IPS-18c (cell line): ENCODE measurements around the gene SMARCC1.

Source experiments
- H3K4me3 ChIP-seq: 2 replicates; pipeline ENCODE4 v1.7.0; 2013; ENCODE audit warnings: low read depth, mild to moderate bottlenecking, low read length, moderate library complexity; ENCODE audit not compliant: insufficient read depth
- H3K9me3 ChIP-seq: one replicate; pipeline ENCODE4 v1.6.1; 2013; ENCODE audit warnings: mild to moderate bottlenecking, low read length, moderate library complexity; ENCODE audit not compliant: control insufficient read depth, insufficient read depth

The SMARCC1 gene

DNA sequence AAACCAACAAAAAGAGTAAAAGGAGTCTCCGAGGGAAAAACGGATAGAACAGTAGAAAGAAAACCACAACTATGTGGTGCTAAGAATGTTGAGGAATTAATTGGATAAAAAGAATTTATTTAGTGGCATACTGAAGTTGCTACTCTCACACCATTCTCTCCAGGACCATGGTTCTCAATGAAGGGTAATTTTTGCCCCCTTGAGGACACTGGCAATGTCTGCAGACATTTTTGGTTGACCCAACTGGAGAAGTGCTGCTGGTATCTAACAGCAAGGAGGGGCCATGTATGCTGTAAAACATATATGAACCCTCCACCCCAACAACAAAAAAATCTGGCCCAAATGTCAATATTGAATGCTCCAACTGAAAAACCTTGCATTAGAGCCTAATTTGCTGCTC lies 117.2 kb downstream of the SMARCC1 start:
- Histone ChIP-seq H3K4me3 (no peak overlapping the region), H3K9me3 (no peaks in the 10 kb centered on the region)

DNA sequence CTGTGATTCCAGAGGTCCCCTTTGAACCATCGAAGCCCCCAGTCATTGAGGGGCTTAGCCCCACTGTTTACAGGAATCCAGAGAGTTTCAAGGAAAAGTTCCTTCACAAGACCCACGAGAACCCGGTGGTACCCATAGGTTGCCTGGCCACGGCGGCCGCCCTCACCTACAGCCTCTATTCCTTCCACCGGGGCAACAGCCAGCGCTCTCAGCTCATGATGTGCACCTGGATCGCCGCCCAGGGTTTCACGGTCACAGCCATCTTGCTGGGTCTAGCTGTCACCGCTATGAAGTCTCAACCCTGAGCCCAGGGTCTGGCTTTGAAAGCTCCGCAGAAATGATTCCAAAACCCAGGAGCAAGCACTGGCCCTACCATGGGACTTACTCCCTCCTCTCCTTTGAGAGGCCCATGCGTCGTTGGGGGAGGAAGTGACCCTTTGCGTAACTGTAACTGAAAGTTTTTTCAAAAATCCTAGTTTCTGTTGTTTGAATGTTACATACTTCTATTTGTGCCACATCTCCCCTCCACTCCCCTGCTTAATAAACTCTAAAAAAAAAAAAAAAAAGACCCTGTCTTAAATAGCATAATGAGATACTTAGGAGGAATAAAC lies 118.0 kb downstream of the SMARCC1 start:
- no peak overlapping the region for H3K4me3 ChIP-seq
- H3K9me3 ChIP-seq: no peaks in the 10 kb centered on the region

DNA sequence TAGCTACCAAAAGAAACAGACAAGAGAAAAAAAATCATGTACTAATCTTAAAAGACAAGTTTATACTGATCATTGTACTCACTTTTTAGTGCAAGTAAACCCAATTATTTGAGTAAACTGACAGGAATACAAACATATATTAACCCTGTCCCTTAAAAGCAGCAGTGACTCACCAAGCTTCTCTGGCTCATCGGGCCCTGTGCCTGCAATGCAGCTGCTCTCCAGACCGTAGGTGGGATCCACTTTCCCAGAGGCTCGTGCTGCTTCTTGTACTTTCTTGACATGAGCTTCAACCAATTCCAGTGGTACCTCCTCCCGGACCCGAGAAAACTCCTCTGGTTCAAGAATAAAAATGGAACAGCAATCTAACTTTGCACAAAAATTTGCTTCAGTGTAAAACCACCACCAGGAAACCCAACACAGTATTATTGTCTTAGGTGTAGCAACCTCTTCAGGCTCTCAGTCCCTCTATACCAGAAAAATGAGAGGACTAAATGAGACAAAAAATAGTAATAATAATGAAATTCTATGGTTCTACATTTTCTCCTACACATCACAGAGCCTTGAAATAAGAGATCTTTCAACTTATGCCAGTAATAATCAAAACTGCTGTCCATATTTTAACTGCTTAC lies 120.5 kb downstream of the SMARCC1 start:
- Histone ChIP-seq H3K4me3 (no peak overlapping the region), H3K9me3 (no peaks in the 10 kb centered on the region)

DNA sequence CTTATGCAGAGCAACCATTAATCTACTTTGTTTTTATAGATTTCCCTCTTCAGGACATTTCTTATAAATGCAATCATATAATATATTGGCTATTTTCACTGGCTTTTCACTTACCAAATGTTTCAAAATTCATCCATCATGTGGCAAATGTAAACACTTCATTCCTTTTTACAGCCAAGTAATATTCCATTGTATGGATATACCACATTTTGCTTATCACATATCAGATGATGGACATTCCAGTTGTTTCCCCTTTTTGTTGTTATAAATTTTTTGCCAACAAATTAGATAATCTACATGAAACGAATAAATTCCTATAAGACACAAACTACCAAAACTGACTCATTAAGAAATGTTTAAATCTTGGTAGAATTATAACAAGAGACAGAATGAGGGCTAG lies 123.2 kb downstream of the SMARCC1 start:
- Histone ChIP-seq H3K9me3 (no peaks in the 10 kb centered on the region), H3K4me3 (no peak overlapping the region)

DNA sequence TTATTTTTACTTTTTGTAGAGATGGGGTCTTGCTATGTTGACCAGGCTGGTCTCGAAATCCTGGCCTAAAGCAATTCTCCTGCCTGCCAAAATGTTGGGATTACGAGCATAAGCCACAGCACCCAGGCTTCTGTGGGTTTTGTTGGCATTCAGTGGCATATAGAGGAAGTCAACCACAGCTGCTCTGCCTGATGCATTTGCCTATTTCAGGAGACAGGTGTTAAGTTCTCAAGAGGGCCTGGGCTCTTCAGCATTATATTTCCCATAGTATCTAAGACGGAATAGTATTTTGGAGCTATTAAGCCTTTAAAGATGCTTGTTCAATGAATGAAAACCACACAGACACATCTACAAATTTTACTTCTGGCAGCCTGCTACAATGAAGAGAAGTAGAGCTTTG lies 129.6 kb downstream of the SMARCC1 start:
- H3K9me3 ChIP-seq: no peaks in the 10 kb centered on the region
- H3K4me3 ChIP-seq: no peak overlapping the region

DNA sequence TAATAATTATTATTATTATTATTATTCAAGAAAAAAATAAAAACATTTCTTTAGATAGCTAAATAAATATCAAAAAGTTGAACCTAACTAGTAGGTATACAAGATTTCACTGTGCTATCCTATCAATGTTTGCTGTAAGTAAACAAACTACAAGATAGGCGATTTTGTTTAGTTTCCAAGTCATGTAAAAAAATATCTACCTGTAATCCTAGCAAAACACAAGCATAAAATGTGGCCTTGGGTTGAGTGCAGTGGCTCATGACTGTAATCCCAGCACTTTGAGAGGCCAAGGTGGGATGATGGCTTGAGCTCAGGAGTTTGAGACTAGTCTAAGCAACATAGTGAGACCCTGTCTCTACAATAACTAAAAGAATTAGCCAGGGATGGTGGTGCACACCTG lies 131.4 kb downstream of the SMARCC1 start:
- H3K4me3 ChIP-seq: no peak overlapping the region
- no peaks in the 10 kb centered on the region for H3K9me3 ChIP-seq

DNA sequence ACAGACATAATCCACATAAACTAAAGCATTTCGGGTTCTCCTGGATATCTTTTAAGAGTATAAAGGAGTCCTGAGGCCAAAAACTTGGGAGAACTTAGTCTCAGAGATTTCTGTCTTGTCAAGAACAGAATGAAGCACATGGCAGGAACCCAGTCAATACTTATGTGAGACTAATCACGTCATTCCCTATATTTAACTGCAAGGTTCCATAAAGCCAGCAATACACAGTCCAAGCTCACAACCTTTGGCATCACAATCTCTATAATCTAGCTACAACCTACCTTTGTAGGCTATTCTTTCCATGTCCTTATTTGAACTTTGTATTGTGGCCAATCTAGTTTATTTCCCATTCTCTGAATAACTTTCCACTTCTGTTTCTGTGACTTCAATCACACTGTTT lies 134.1 kb downstream of the SMARCC1 start:
- Histone ChIP-seq H3K9me3 (no peaks in the 10 kb centered on the region), H3K4me3 (no peak overlapping the region)

DNA sequence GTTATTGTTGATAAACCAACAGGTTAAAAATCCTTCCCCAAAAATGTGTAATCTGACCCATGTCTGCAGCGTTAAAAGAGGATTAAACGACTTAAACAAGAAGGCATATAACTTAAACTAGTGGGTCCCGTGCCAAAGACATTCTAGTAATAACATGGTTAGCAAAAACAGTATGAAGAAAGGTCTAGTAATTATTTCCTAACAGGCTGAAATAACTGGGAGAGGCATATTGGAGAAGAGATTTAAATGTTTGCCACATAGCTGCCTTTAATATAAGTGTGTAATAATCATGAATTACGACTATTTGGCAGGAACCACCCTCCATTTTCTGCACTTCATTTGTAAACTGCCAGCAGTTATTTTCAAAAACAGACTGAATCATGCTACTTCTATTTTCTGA lies 135.3 kb downstream of the SMARCC1 start:
- Histone ChIP-seq H3K9me3 (no peaks in the 10 kb centered on the region), H3K4me3 (no peak overlapping the region)

DNA sequence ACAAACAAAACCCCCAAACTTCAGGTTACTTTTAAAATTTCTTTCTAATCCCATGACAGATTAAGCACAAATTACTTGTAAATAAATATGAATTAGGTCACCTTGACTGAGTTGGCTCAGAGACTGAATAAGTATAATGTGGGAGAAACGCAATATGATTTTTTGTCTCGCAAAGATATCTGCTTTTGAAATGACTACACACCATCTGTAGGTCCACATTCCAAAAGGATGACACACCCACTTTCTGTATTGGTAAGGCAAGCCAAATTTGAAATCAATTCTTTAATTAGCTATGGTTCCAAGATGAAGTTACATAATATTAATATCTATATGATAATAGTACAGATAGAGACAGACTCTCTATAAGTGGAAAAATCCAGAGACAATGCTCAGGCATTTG lies 136.1 kb downstream of the SMARCC1 start:
- H3K9me3 ChIP-seq: no peaks in the 10 kb centered on the region
- H3K4me3 ChIP-seq: no peak overlapping the region

DNA sequence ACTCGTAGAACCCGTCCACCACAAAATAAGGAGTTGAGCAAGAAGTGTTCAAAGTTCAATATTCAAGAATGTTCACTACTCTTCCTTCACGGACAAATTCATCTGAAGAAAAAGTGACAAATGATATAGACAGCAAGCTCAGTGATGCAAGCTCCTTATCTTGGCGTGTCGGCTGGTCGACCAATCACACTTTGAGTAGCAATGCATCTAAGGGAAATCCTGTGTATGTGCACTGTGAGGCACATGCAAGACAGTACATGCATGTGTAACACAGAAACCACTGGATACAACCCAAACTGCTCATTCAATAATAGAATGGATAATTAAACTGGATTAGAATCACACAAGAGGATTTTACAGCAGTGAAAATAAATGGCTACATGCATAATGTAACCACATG lies 138.6 kb downstream of the SMARCC1 start:
- Histone ChIP-seq H3K4me3 (no peak overlapping the region), H3K9me3 (no peaks in the 10 kb centered on the region)

DNA sequence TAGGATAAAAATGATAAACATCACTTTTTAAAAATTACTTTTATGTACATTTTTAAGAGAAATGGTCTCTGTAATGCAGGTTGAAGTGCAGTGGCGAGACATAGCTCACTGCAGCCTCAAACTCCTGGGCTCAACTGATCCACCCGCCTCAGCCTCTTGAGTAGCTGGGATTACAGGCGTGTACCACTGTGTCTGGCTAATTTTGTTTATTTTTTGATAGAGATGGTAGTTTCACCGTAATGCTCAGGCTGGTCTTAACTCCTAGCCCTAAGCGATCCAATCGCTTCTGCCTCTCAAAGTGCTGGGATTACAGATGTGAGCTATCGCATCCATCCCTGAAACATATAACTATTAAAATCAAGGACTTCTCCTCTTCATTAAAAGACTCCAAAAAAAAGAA lies 140.0 kb downstream of the SMARCC1 start:
- H3K4me3 ChIP-seq: no peak overlapping the region

DNA sequence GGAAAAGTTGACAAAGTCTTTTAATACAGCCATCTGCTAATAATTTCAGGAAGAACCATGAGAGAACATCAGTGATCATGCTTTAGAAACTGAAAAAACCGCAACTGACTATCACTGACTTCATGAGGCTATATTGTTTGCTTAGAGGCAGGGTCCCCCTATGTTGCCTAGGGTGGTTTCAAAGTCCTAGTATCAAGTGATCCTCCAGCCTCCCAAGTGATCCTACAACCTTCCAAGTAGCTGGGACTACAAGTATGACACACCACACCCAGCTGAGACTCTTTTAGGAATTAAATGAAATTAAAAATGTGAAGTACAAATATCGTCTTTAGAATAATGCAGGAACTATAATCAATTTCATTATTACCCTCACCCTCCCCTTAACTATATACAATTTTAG lies 144.8 kb downstream of the SMARCC1 start:
- H3K4me3 ChIP-seq: no peak overlapping the region
- H3K9me3 ChIP-seq: no peaks in the 10 kb centered on the region

More for the DNA sequence above, 140.0 kb downstream of the SMARCC1 start:
- H3K9me3 ChIP-seq: no peaks in the 10 kb centered on the region

DNA sequence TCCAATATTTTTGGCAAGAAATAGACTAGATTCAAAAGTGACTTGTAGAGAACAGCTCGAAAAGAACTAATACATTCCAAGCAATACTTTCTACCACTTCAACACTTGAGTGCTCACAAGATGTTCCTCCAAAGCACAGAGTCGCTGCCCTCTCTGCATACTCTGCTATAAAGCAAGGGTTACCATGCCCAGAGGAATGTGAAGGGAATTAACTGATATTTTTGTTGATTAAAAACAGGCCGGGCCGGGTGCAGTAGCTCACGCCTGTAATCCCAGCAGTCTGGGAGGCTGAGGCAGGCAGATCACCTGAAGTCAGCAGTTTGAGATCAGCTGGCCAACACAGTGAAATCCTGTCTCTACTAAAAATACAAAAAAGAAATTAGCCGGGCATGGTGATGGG lies 145.5 kb downstream of the SMARCC1 start:
- H3K4me3 ChIP-seq: no peak overlapping the region
- no peaks in the 10 kb centered on the region for H3K9me3 ChIP-seq

DNA sequence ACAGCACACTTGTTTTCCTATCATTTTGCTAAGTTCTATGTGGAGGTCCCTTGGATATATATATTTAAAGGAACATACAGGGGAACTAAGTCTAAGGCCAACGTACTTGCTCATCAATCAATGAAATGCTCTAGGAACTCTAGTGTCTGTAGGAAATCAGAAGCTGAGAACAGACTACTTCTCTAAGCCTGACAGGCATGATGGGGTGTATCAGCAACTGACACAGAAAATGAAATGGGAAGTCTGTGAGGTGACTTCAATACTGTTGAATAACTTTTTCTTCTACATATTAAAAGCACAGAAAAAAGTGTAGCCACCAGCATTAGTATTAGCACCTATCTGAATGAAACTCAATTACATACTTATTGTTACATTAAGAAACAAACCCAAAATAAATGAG lies 146.2 kb downstream of the SMARCC1 start:
- Histone ChIP-seq H3K9me3 (no peaks in the 10 kb centered on the region), H3K4me3 (no peak overlapping the region)

DNA sequence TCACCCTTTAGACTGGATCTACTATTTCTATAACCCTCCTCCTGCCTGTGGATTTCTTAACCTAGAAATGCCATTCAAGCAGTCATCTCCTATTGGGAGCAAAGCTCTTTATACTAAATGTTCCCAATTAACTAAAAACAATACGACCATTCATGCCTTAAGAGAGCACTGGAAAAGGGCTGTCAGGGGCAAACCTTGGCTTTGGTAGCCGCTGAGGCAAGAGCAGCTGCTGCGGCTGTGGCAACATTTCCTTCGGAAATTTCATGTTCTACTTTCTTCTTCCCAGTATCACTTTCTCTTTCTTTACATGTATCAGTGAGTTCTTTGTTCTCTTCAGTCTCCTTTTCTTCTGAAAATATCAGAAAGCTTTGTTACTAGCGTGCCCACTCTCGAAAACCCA lies 146.7 kb downstream of the SMARCC1 start:
- no peaks in the 10 kb centered on the region for H3K9me3 ChIP-seq
- no peak overlapping the region for H3K4me3 ChIP-seq

DNA sequence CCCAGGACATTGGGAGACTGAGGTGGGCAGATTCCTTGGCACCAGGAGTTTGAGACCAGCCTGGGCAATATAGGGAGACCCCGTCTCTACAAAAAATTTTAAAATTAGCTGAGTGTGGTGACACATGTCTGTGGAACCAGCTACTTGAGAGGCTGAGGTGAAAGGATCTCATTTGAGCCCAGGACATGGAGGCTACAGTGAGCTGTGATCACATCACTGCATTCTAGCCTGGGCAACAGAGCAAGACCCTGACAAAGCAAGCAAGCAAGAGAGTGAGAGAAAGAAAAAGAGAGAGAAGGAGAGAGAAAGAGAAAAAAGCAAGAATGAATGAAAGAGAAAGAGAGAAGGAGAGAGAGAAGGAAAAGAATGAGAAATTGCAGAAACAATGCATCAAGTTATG lies 150.9 kb downstream of the SMARCC1 start:
- Histone ChIP-seq H3K4me3 (no peak overlapping the region), H3K9me3 (no peaks in the 10 kb centered on the region)

DNA sequence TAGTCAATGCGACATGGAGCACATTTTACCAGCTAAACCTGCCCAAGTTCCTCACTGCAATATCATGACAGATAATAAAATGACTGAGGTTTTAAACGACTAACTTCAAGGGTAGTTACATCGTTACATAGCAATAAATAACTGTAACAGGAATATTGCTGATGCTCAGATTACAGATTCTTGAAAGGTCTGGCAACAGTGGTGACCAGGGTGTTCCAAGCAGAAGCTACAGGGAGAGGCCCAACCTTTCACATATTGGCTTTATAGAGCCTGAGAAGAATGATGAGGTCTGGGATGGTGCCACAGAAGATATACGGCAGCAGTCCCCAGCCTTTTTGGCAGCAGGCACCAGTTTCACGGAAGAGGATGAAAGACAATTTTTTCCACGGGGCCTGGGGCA lies 151.9 kb downstream of the SMARCC1 start:
- H3K4me3 ChIP-seq: no peak overlapping the region
- H3K9me3 ChIP-seq: no peaks in the 10 kb centered on the region

DNA sequence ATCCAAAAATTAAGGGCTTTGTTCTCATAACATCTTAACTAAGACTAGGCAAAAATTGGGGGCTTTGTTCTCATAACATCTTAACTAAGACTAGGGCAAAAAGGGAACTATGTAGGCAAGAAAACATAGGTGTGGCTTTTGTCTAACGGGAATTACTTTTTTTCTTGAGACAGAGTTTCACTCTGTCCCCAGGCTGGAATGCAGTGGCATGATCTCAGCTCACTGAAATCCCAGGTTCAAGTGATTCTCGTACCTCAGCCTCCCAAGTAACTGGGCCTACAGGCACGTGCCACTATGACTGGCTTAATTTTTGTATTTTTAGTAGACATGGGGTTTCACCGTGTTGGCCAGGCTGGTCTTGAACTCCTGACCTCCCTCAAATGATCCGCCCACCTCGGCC lies 153.3 kb downstream of the SMARCC1 start:
- Histone ChIP-seq H3K4me3 (no peak overlapping the region), H3K9me3 (no peaks in the 10 kb centered on the region)
